Measurements from ENCODE around the gene RPL9.

DNA sequence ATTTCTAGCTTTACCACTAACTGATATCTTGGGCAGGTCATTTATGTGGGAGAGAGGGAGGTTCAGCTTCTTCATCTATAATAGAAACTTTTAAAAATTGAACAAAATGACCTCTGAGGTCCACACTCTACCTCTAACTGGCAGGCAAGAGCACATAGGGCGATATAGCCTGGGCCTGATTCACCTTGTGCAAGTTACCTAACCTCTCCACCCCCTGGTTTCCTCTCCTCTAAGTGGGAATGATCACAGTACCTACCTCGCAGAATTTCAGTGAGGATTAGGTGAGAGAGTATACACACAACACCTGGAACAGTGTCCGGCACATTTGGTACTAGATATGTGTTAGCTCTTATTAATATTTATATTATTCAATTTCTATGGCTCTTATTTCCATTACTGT, 36.5 kb downstream of the RPL9 start:
- TF ChIP-seq, protein P1, sequence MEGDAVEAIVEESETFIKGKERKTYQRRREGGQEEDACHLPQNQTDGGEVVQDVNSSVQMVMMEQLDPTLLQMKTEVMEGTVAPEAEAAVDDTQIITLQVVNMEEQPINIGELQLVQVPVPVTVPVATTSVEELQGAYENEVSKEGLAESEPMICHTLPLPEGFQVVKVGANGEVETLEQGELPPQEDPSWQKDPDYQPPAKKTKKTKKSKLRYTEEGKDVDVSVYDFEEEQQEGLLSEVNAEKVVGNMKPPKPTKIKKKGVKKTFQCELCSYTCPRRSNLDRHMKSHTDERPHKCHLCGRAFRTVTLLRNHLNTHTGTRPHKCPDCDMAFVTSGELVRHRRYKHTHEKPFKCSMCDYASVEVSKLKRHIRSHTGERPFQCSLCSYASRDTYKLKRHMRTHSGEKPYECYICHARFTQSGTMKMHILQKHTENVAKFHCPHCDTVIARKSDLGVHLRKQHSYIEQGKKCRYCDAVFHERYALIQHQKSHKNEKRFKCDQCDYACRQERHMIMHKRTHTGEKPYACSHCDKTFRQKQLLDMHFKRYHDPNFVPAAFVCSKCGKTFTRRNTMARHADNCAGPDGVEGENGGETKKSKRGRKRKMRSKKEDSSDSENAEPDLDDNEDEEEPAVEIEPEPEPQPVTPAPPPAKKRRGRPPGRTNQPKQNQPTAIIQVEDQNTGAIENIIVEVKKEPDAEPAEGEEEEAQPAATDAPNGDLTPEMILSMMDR (optimal IDR thresholded peaks at IDR 0.05 in 1 of 3, IDR thresholded peaks at IDR 0.05 in 1 of 3, conservative IDR thresholded peaks at IDR 0.05 in 1 of 3; ENCODE audit: extremely low read depth in 1 of 3, insufficient read depth in 2 of 3, low read length in 3 of 3) = no peak
- TF ChIP-seq EZH2 (IDR thresholded peaks at IDR 0.05; ENCODE audit: low read length) = no peak
